ENCODE results near the gene FRYL. TPM values are rescaled to one million over a fixed set of nuclear protein-coding genes. Genes with fewer than 3 reads are reported as not detected.

FRYL gene
- total and polyA plus RNA-seq, 2 of the 8 experiments (the other 6 are each of a cell fraction or from before 2014, with no cell fraction given): 8.0 to 36.5 TPM

- no peak overlapping the region for H4K8ac ChIP-seq (ENCODE audit: extremely low read depth, insufficient read depth, low read length)
- H3K4me1 ChIP-seq (replicated peaks in 1 of 4; ENCODE audit: control insufficient read depth in 3 of 4, insufficient read depth in 4 of 4, low read length in 3 of 4): no peaks in the 10 kb centered on the region
- H2BK120ac ChIP-seq (replicated peaks; ENCODE audit: low read depth, low read length): no peak overlapping the region
- H3K79me2 ChIP-seq (ENCODE audit: control insufficient read depth in 1 of 2, insufficient read depth in 2 of 2, low read length in 2 of 2): no peaks in the 10 kb centered on the region
- no peak overlapping the region for H4K91ac ChIP-seq (replicated peaks; ENCODE audit: insufficient read length, low read length)
- H3K56ac ChIP-seq (replicated peaks; ENCODE audit: insufficient read length, low read depth, low read length): no peak overlapping the region
- H4K5ac ChIP-seq (ENCODE audit: insufficient read length, low read depth, low read length): no peak overlapping the region
- H3K27me3 ChIP-seq (replicated peaks in 1 of 4; ENCODE audit: control insufficient read depth in 3 of 4, extremely low read depth in 1 of 4, insufficient read depth in 3 of 4, low read length in 3 of 4): no peaks in the 10 kb centered on the region
- no peaks in the 10 kb centered on the region for H3K79me1 ChIP-seq (ENCODE audit: low read depth, low read length)
- H3K4ac ChIP-seq (replicated peaks; ENCODE audit: insufficient read length, low read depth, low read length): no peak overlapping the region
- no peak overlapping the region for H3K27ac ChIP-seq (ENCODE audit: low read depth, low read length)
- H3K14ac ChIP-seq (ENCODE audit: insufficient read length): no peak overlapping the region
- H2BK12ac ChIP-seq (ENCODE audit: low read depth, low read length): no peak overlapping the region
- POLR2A ChIA-PET (ENCODE audit: partially characterized antibody): no interaction called here
- H3K9ac ChIP-seq (replicated peaks in 1 of 4; ENCODE audit: extremely low read depth in 1 of 4, low read depth in 3 of 4, low read length in 3 of 4): no peak overlapping the region
- no peak overlapping the region for H2BK5ac ChIP-seq (ENCODE audit: low read depth, low read length)
- no peak for DNase-seq (ENCODE audit: low read depth in 1 of 2, low spot score in 2 of 2)
- H2AFZ ChIP-seq (ENCODE audit: low read length): no peak overlapping the region
- FAIRE-seq: no peak
- no peak for TF ChIP-seq CBX5 (IDR thresholded peaks at IDR 0.05; ENCODE audit: low read depth, low read length)
- TF ChIP-seq RBBP5 (IDR thresholded peaks at IDR 0.05; ENCODE audit: borderline replicate concordance, low read depth, low read length): no peak
- no peak for TF ChIP-seq CTCF (IDR thresholded peaks at IDR 0.05; ENCODE audit: control extremely low read depth in 1 of 3, insufficient read depth in 1 of 3, low read depth in 1 of 3, low read length in 3 of 3)
- TF ChIP-seq NANOG (IDR thresholded peaks at IDR 0.05; ENCODE audit: insufficient read depth, low read depth, low read length, poor library complexity, severe bottlenecking): no peak
- no peak for TF ChIP-seq BRCA1 (IDR thresholded peaks at IDR 0.05; ENCODE audit: low read depth, low read length)
- no peak overlapping the region for H2BK15ac ChIP-seq (ENCODE audit: low read length)
- no peak overlapping the region for H3K23ac ChIP-seq (ENCODE audit: insufficient read length)
- no peak overlapping the region for H2AK5ac ChIP-seq (ENCODE audit: low read depth, low read length)
- no peak overlapping the region for H2BK20ac ChIP-seq (ENCODE audit: low read length)
- H3K36me3 ChIP-seq (ENCODE audit: control insufficient read depth in 2 of 4, insufficient read depth in 4 of 4, low read length in 3 of 4): no peaks in the 10 kb centered on the region
- no peak overlapping the region for H3K4me2 ChIP-seq (ENCODE audit: insufficient read depth in 1 of 2, low read depth in 2 of 2, low read length in 2 of 2)
- CTCF ChIA-PET (ENCODE audit: partially characterized antibody): no interaction called here
- H3K23me2 ChIP-seq (ENCODE audit: low read depth, low read length): no peaks in the 10 kb centered on the region
- H4K20me1 ChIP-seq (replicated peaks in 1 of 2; ENCODE audit: control insufficient read depth in 1 of 2, insufficient read depth in 2 of 2, low read length in 2 of 2): no peaks in the 10 kb centered on the region
- no peak overlapping the region for H3K18ac ChIP-seq (ENCODE audit: extremely low read depth, low read length)
- H3K4me3 ChIP-seq (ENCODE audit: extremely low read depth in 1 of 4, insufficient read depth in 2 of 4, low read depth in 3 of 4, low read length in 4 of 4): no peak overlapping the region
- no peaks in the 10 kb centered on the region for H3K9me3 ChIP-seq (ENCODE audit: insufficient read depth in 2 of 2, low read depth in 1 of 2, low read length in 1 of 2)
These were observed 319.1 kb downstream of the FRYL start for GRCh38 chr4:48461000-48461399.

Measured in H1 (cell line).